NCI-H69 (cell line): ENCODE data around the gene ETFBKMT.
"Not testable (repeated sequence)": the region's sequence is repeated elsewhere in the genome, so short reads cannot be mapped to it uniquely, and the experiment has no call there.

ENCODE experiments used
- DNase-seq: peaks from one replicate; lab custom pipeline; 2025; lab: John Stamatoyannopoulos, UW

ETFBKMT gene

GRCh38 chr12:31718542-31719198 lies 59.2 kb downstream of the ETFBKMT start:
- DNase-seq, result not testable (repeated sequence)

GRCh38 chr12:31722580-31722979 lies 63.1 kb downstream of the ETFBKMT start:
- no peak for DNase-seq
